AG09319 (cell line): ENCODE data around the gene CD247.

Experiments
- DNase-seq: peaks from one replicate; pipeline ENCODE4 v3.0.0-alpha.2; 2010; ENCODE audit warnings: low read depth; ENCODE audit errors: extremely low read depth
- TF ChIP-seq, protein P1 (sequence below): IDR thresholded peaks from 2 replicates; pipeline ENCODE4 v1.5.1; 2011; ENCODE audit warnings: low read depth, mild to moderate bottlenecking, inconsistent platforms, low read length, moderate library complexity

The CD247 gene

DNA sequence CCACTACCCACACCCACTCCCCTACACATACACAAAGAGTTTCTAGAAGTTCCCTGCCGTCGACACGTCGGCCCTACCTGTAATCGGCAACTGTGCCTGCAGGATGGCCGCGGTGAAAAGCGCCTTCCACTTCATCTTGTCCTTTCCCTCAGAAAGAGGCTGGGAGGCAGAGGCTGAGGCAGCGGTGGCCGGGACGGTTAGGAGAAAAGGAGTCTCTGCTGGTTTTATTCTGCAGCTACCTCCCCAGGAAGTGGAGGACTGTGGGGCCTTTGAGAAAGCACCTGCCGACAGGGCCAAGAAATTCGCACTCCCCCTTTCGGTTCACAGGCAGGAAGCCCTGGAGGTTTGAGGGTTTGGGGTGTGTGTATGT, at the start of gene CD247:
Gene CD247, minus strand, starts transcription at position 199 of the 370 bp plus-strand sequence. Its CDS starts 64 bp downstream, at position 135.
- DNase-seq = no peak
- TF ChIP-seq, protein P1, sequence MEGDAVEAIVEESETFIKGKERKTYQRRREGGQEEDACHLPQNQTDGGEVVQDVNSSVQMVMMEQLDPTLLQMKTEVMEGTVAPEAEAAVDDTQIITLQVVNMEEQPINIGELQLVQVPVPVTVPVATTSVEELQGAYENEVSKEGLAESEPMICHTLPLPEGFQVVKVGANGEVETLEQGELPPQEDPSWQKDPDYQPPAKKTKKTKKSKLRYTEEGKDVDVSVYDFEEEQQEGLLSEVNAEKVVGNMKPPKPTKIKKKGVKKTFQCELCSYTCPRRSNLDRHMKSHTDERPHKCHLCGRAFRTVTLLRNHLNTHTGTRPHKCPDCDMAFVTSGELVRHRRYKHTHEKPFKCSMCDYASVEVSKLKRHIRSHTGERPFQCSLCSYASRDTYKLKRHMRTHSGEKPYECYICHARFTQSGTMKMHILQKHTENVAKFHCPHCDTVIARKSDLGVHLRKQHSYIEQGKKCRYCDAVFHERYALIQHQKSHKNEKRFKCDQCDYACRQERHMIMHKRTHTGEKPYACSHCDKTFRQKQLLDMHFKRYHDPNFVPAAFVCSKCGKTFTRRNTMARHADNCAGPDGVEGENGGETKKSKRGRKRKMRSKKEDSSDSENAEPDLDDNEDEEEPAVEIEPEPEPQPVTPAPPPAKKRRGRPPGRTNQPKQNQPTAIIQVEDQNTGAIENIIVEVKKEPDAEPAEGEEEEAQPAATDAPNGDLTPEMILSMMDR = no peak

DNA sequence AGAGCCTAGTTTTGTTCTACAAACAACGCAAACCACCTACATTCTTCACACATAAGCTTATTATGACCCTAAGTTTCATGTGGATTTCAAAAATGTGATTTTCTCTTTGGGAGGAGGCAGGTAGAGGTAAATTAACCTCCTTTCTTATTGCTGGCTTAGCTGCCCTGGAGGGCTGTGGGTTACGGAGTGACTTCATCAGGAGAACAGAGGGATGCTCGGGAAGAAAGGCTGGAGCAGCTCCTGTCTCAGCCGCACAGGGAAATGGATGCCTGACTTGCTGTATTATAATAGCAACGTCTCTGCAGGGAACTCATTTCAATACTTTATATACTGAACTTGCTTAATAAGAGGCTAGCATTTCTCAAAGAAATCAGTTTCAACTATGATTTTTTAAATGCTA, 49.3 kb upstream of the CD247 start:
- DNase-seq = no peak
- TF ChIP-seq, protein P1 = no peak

DNA sequence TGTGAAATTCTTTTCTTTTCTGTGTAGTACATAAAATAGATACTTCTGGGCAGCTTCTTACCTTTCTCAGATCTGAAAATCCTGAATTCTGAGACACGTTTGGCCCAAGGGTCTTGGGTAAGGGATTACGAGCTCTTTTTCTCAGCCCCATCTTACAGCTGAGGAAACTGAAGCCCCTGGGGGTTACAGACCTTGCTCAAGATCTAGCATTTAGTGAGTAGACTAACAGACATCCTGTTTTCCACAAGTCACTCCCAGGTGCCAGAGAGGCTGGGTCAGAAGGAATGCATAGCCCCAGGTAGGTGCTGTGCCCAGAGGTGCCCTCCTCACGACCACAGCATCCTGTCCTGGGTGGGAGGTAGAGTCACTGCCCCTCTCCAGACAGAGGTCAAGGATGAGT, 48.4 kb upstream of the CD247 start:
- no peak for DNase-seq

DNA sequence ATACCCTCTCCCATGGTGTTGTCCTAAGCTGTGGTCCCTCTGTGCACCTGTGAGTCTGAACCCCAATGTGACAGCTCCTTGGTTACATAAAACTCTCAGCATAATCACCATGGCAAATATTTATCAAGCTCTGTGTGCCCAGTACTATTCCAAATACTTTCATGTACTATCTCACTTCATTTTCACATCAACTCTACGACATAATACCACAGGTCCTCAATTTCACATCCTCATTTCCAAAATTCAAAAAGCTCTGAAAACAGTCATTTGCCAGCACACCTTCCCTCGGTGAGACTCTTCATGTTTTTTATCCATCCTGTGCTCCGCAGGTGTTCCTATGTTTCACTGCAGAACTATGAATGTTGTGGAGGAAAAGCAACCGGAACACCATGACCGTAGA, 47.6 kb upstream of the CD247 start:
- TF ChIP-seq, protein P1 = no peak
- no peak for DNase-seq

More for the DNA sequence above, 48.4 kb upstream of the CD247 start:
- TF ChIP-seq, protein P1 = no peak

DNA sequence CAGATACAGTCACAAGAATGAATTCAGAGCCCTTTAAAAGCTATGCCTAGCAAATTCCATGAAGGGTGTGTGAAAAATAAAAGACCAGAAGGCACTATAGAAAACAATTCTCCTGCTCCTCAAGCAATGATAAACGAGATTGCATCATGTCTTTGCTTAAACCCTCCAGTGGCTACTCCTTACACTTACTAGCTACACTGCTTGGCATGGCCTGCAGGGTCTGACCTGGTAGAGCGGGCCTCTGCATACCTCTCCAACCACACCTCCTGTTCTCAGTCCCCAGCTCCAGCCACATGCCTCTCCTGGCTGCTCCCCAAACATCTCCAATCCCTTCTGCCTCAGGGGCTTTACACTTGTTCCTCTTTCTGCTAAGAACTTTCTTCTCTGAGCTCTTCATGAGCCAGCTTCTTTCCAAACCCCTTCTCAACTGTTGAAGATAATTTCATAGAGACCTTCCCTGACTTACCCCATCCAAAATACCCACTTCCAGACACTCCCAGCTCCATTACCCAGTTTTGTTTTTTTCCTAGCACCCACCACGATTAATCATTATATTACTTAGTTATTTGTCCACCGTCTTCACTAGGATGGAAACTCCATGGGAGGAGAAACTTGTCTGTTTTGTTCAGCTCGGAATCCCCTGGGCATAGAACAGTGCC, 46.4 kb upstream of the CD247 start:
- TF ChIP-seq, protein P1 = no peak
- no peak for DNase-seq

DNA sequence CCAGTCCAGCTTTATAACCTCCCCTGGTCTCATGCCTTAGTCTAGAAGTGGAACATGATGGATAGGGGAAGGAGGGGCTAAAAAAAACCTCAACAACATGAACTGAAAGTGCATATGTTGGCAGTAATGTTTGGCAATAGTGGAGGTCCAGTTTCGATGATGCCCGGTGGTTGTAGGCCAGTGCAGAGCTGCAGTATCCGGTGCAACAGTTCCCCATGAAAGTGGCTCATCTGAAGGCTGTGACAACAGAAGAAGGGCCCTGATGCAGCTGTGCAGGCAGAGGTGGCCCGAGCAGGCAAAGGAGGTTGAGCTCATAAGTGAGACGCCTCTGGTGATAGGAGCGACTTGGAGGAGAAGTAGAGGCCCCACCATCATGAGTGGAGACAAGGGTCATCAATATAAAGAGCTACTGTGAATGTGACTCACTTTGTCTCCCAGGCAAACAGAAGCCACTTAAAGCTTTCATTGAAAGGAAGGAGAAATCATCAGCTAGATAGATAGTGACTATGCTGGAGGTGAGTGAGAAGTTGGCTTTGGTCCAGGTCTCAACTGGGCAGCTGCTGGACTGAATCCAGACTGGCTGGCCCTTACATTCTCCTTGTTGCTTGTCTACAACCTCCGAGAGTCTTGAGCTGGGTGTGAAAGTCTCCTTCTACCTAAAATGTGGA, 45.4 kb upstream of the CD247 start:
- DNase-seq = no peak
- TF ChIP-seq, protein P1 = no peak

DNA sequence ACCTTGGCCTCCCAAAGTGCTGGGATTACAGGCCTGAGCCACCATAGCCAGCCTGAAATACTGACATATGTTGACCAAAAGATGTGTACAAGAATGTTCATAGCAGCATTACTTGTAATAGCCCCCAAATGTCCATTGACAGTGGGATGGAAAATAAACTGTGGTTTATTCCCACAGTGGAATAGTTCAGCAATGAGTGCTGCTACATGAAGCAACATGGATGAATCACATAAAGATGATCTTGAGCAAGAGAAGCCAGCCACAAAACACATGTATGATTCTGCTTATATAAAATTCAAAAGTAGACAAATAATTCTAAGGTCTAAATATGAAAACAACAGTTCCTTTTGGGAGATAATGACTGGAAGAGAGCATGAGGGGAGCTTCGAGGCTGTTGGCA, 44.4 kb upstream of the CD247 start:
- DNase-seq = no peak
- TF ChIP-seq, protein P1 = no peak
